ENCODE data around the gene CCDC12. TPM values are rescaled to one million over a fixed set of nuclear protein-coding genes. Genes with fewer than 3 reads are reported as not detected.

The CCDC12 gene
- total RNA-seq, 1 experiment from 2014 or later = 46.5 TPM

DNA sequence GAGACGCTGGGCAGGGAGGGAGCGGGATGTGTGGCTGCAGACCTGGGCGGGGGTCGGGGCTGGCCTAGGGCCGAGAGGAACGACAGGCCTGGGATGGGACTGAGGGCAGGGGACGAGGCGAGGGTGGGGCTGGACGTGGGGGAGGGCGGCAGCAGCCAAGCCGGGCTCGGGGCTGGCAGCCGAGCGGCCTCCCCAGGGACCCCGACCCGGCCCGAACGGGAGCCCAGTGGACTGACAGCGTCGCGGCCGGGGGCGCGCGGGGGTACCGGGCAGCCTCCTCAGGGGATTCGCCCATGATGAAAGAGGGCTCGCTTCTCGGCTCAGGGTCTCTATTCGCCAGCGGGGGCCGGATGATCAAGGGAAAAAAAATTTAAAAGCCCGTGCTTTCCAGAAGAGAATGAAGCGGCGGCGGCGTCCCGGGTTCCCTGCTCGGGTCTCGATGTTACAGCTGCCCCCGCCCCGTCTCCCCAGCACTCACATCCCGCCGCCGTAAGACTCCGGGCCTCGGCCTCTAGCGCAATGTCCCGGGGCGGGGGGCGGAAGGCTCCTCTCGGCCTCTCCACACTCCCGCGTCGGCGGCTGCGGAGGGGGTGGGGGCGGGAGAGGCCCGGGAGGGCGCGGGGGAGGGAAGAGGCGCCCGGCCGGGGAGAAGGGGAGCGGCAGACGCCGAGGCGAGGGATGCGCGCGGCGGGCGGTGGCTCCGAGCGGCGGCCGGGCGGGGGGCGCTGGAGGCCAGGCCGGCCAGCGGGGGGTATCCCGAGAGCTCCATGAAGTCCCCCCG lies 94.8 kb downstream of the CCDC12 start:
- ChIA-PET RAD21 (ENCODE audit: low non-redundant PET in 1 of 2, low total read pairs in 2 of 2, uncharacterized antibody in 2 of 2, unreplicated experiment in 2 of 2) (no interaction called here), POLR2A (no interaction called here), CTCF (no interaction called here)
- TF ChIP-seq POLR2AphosphoS5 (IDR thresholded peaks at IDR 0.05; ENCODE audit: low read depth, low read length) = no peak
- no peak for TF ChIP-seq SP1 (IDR thresholded peaks at IDR 0.05; ENCODE audit: low read depth)
- no peak for TF ChIP-seq YY1 (IDR thresholded peaks at IDR 0.05; ENCODE audit: extremely low read depth, insufficient replicate concordance, low read depth, low read length)
- TF ChIP-seq, protein P1, sequence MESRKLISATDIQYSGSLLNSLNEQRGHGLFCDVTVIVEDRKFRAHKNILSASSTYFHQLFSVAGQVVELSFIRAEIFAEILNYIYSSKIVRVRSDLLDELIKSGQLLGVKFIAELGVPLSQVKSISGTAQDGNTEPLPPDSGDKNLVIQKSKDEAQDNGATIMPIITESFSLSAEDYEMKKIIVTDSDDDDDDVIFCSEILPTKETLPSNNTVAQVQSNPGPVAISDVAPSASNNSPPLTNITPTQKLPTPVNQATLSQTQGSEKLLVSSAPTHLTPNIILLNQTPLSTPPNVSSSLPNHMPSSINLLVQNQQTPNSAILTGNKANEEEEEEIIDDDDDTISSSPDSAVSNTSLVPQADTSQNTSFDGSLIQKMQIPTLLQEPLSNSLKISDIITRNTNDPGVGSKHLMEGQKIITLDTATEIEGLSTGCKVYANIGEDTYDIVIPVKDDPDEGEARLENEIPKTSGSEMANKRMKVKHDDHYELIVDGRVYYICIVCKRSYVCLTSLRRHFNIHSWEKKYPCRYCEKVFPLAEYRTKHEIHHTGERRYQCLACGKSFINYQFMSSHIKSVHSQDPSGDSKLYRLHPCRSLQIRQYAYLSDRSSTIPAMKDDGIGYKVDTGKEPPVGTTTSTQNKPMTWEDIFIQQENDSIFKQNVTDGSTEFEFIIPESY (IDR thresholded peaks at IDR 0.05; ENCODE audit: extremely low read depth, insufficient replicate concordance, low read length) = no peak
- no peak for TF ChIP-seq ELF1 (IDR thresholded peaks at IDR 0.05; ENCODE audit: borderline replicate concordance, low read depth)
- TF ChIP-seq EZH2 (IDR thresholded peaks at IDR 0.05) = no peak
- TF ChIP-seq RAD21 (IDR thresholded peaks at IDR 0.05; ENCODE audit: low read depth) = no peak
- no peak for TF ChIP-seq FOSL1 (IDR thresholded peaks at IDR 0.05; ENCODE audit: low read depth)
- no peak for TF ChIP-seq JUND (IDR thresholded peaks at IDR 0.05)
- no peak for TF ChIP-seq CBX3 (IDR thresholded peaks at IDR 0.05; ENCODE audit: low read depth)
- TF ChIP-seq, protein P2, sequence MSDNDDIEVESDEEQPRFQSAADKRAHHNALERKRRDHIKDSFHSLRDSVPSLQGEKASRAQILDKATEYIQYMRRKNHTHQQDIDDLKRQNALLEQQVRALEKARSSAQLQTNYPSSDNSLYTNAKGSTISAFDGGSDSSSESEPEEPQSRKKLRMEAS (IDR thresholded peaks at IDR 0.05) = no peak
- TF ChIP-seq SRF (IDR thresholded peaks at IDR 0.05; ENCODE audit: low read depth) = no peak
- no peak for TF ChIP-seq TCF7L2 (IDR thresholded peaks at IDR 0.05; ENCODE audit: borderline replicate concordance, extremely low read depth, insufficient read depth, insufficient read length)
- no peak for TF ChIP-seq ZFX (IDR thresholded peaks at IDR 0.05)
- no peak for TF ChIP-seq SIN3A (IDR thresholded peaks at IDR 0.05; ENCODE audit: low read depth)
- TF ChIP-seq REST (IDR thresholded peaks at IDR 0.05; ENCODE audit: low read depth) = no peak
- TF ChIP-seq CTCF (IDR thresholded peaks at IDR 0.05 in 2 of 3, conservative IDR thresholded peaks at IDR 0.05 in 1 of 3; ENCODE audit: borderline replicate concordance in 1 of 3, insufficient read depth in 1 of 3, low read depth in 2 of 3, low read length in 2 of 3) = no peak
- no peak for TF ChIP-seq POLR2A (IDR thresholded peaks at IDR 0.05; ENCODE audit: borderline replicate concordance, extremely low read depth, insufficient read depth, insufficient read length)
- Histone ChIP-seq H3K27me3 (ENCODE audit: insufficient read depth, low read length) (no peaks in the 10 kb centered on the region), H3K79me2 (ENCODE audit: insufficient read depth, low read length) (no peaks in the 10 kb centered on the region), H3K4me2 (ENCODE audit: low read length) (no peak overlapping the region), H3K27ac (ENCODE audit: low read depth, low read length) (no peak overlapping the region), H3K4me1 (ENCODE audit: control insufficient read depth in 1 of 2, insufficient read depth in 2 of 2, low read length in 2 of 2) (peaks cover 9 to 13% of the 10 kb centered on the region in 2 experiments), H3K36me3 (ENCODE audit: control insufficient read depth in 1 of 2, insufficient read depth in 2 of 2, low read length in 2 of 2) (no peaks in the 10 kb centered on the region), H2AFZ (ENCODE audit: low read depth, low read length, poor library complexity, severe bottlenecking) (no peak overlapping the region), H3K9me2 (ENCODE audit: insufficient read depth) (no peaks in the 10 kb centered on the region), H4K20me1 (ENCODE audit: insufficient read depth) (no peaks in the 10 kb centered on the region), H3K9me3 (ENCODE audit: control insufficient read depth in 1 of 2, insufficient read depth in 1 of 2, low read depth in 1 of 2, low read length in 2 of 2) (no peaks in the 10 kb centered on the region), H3K4me3 (replicated peaks in 1 of 2; ENCODE audit: low read depth in 1 of 2, low read length in 2 of 2) (no peak overlapping the region), H3K9ac (ENCODE audit: low read length) (no peak overlapping the region)
- intact Hi-C loops (cut with micrococcal nuclease) = no loop called here
- BruUV-seq (replicated peaks) = no TSS peak
- DNase-seq (ENCODE audit: low read depth, low spot score) (no peak), ATAC-seq (no peak)
